Liver (tissue), 3 donors: ENCODE results near the gene FGD4.

ENCODE experiments used
- EGR1 ChIP-seq, 2 donors: IDR thresholded peaks; 2 replicates each; pipeline ENCODE4 v1.6.1; 2016 to 2018; ENCODE audit warnings: antibody characterized with exemption in 2 of 2, low read depth in 2 of 2
- FOXA1 ChIP-seq: IDR thresholded peaks from 2 replicates; pipeline ENCODE4 v1.6.1; 2016; ENCODE audit warnings: antibody characterized with exemption
- GABPA ChIP-seq, 2 donors: IDR thresholded peaks in 1 of 2; conservative IDR thresholded peaks in 1 of 2; 2 replicates each; pipeline ENCODE4 v1.6.1; 2016; ENCODE audit warnings: antibody characterized with exemption in 2 of 2, mild to moderate bottlenecking in 1 of 2, moderate library complexity in 1 of 2
- RAD21 ChIP-seq, 2 donors: IDR thresholded peaks; 2 replicates each; pipeline ENCODE4 v1.6.1; 2016; ENCODE audit warnings: antibody characterized with exemption in 2 of 2, mild to moderate bottlenecking in 2 of 2
- RXRA ChIP-seq, 2 donors: IDR thresholded peaks; 2 replicates each; pipeline ENCODE4 v1.6.1; 2017 to 2018; ENCODE audit warnings: antibody characterized with exemption in 2 of 2, mild to moderate bottlenecking in 1 of 2
- SP1 ChIP-seq: IDR thresholded peaks from 2 replicates; pipeline ENCODE4 v1.6.1; 2018; ENCODE audit warnings: antibody characterized with exemption, mild to moderate bottlenecking
- TAF1 ChIP-seq: conservative IDR thresholded peaks from 2 replicates; pipeline ENCODE4 v1.6.1; 2016; ENCODE audit warnings: antibody characterized with exemption, mild to moderate bottlenecking
- ZBTB33 ChIP-seq: IDR thresholded peaks from 2 replicates; pipeline ENCODE4 v1.6.1; 2016; ENCODE audit warnings: antibody characterized with exemption
- TF ChIP-seq, protein P1 (sequence below): fragments of 150-350 bp; IDR thresholded peaks from 2 replicates; pipeline ENCODE4 v1.5.1; 2017; ENCODE audit warnings: improper control_type of control experiment, low read depth, low read length; ENCODE audit not compliant: missing input control
- TF ChIP-seq, protein P2 (sequence below): IDR thresholded peaks from 2 replicates; pipeline ENCODE4 v1.6.1; 2016; ENCODE audit warnings: antibody characterized with exemption, mild to moderate bottlenecking
- TF ChIP-seq, protein P3 (sequence below): IDR thresholded peaks from 2 replicates; pipeline ENCODE4 v1.6.1; 2016; ENCODE audit warnings: antibody characterized with exemption
- donor health status: healthy.
- donor health status: healthy.

- TF ChIP-seq, protein P1, sequence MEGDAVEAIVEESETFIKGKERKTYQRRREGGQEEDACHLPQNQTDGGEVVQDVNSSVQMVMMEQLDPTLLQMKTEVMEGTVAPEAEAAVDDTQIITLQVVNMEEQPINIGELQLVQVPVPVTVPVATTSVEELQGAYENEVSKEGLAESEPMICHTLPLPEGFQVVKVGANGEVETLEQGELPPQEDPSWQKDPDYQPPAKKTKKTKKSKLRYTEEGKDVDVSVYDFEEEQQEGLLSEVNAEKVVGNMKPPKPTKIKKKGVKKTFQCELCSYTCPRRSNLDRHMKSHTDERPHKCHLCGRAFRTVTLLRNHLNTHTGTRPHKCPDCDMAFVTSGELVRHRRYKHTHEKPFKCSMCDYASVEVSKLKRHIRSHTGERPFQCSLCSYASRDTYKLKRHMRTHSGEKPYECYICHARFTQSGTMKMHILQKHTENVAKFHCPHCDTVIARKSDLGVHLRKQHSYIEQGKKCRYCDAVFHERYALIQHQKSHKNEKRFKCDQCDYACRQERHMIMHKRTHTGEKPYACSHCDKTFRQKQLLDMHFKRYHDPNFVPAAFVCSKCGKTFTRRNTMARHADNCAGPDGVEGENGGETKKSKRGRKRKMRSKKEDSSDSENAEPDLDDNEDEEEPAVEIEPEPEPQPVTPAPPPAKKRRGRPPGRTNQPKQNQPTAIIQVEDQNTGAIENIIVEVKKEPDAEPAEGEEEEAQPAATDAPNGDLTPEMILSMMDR = no peak
- TF ChIP-seq, protein P2, sequence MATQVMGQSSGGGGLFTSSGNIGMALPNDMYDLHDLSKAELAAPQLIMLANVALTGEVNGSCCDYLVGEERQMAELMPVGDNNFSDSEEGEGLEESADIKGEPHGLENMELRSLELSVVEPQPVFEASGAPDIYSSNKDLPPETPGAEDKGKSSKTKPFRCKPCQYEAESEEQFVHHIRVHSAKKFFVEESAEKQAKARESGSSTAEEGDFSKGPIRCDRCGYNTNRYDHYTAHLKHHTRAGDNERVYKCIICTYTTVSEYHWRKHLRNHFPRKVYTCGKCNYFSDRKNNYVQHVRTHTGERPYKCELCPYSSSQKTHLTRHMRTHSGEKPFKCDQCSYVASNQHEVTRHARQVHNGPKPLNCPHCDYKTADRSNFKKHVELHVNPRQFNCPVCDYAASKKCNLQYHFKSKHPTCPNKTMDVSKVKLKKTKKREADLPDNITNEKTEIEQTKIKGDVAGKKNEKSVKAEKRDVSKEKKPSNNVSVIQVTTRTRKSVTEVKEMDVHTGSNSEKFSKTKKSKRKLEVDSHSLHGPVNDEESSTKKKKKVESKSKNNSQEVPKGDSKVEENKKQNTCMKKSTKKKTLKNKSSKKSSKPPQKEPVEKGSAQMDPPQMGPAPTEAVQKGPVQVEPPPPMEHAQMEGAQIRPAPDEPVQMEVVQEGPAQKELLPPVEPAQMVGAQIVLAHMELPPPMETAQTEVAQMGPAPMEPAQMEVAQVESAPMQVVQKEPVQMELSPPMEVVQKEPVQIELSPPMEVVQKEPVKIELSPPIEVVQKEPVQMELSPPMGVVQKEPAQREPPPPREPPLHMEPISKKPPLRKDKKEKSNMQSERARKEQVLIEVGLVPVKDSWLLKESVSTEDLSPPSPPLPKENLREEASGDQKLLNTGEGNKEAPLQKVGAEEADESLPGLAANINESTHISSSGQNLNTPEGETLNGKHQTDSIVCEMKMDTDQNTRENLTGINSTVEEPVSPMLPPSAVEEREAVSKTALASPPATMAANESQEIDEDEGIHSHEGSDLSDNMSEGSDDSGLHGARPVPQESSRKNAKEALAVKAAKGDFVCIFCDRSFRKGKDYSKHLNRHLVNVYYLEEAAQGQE = no peak
- TF ChIP-seq RAD21 (IDR thresholded peaks at IDR 0.05) = no peak
- TF ChIP-seq ZBTB33 = no peak
- TF ChIP-seq, protein P3, sequence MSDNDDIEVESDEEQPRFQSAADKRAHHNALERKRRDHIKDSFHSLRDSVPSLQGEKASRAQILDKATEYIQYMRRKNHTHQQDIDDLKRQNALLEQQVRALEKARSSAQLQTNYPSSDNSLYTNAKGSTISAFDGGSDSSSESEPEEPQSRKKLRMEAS = no peak
- no peak for TF ChIP-seq RXRA (IDR thresholded peaks at IDR 0.05)
- no peak for TF ChIP-seq SP1
- TF ChIP-seq FOXA1 = no peak
- TF ChIP-seq TAF1 = no peak
- TF ChIP-seq EGR1 (IDR thresholded peaks at IDR 0.05; ENCODE audit: low read depth in 2 of 2) = no peak
- TF ChIP-seq GABPA (IDR thresholded peaks at IDR 0.05 in 1 of 2, conservative IDR thresholded peaks at IDR 0.05 in 1 of 2) = no peak
These were observed 20.2 kb downstream of the FGD4 start for GRCh38 chr12:32419520-32419960.
